B cell (primary cell): Measurements from ENCODE around the gene PPP1R11.
"Not testable (repeated sequence)": the region's sequence is repeated elsewhere in the genome, so short reads cannot be mapped to it uniquely, and the experiment has no call there.

ENCODE experiments used
- CTCF ChIP-seq: fragments of 200-600 bp; IDR thresholded peaks from one replicate; pipeline ENCODE4 v1.8.0; 2022; ENCODE audit warnings: antibody characterized with exemption, mild to moderate bottlenecking
- EZH2 ChIP-seq: IDR thresholded peaks from 2 replicates; pipeline ENCODE4 v1.6.1; 2012; ENCODE audit warnings: borderline replicate concordance, low read depth, mild to moderate bottlenecking, moderate library complexity, low read length; ENCODE audit not compliant: insufficient read depth, poor library complexity, severe bottlenecking

- not testable (repeated sequence) for TF ChIP-seq CTCF, EZH2
Observed at GRCh38 chr6:30022712-30023111, 44.3 kb upstream of the PPP1R11 start.
